Measurements from ENCODE around the gene ARPP21.

DNA sequence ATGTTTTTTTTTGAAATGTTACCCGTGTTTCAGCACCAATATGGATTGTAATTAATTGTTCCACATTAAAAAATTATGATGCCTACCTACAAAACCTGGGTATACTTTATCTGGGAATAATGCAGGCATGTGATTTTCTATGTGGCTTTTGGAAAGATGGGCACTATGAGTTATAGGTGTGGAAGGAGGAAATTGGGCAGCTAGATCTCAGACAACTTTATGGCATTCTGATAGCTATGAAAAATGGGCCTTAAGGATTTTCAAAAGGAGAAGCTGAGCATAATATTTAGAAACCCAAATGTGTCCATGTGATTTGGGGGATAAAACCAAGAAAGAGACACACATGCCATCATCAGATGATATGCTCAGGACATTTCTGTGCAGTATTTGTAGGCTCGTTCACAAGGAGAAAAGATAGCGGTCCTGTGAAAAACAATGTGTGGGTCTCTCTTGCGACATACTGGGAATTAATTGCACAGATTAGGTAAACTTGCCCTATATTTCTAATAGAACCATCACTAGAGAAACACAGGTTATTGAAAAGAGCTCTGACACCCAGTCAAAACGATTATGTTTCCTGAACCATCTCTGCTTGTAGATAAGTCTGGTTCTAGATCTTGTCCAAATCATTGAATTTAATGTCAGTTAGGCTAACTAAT lies 35.3 kb downstream of the ARPP21 start:
- no peak for TF ChIP-seq GATA2 (IDR thresholded peaks at IDR 0.05; ENCODE audit: low read depth, low read length)
- no peak for TF ChIP-seq GATA3 (IDR thresholded peaks at IDR 0.05; ENCODE audit: low read depth, low read length)
